Skeletal muscle tissue (tissue), 4 donors: ENCODE measurements around the gene NRDE2. TPM values are rescaled to one million over a fixed set of nuclear protein-coding genes. Genes with fewer than 3 reads are reported as not detected.

Experiments
- H3K27ac ChIP-seq: one replicate; pipeline ENCODE4 v1.7.0; 2013; ENCODE audit warnings: mild to moderate bottlenecking, low read depth, low read length, inconsistent platforms
- H3K27me3 ChIP-seq, 3 donors: one replicate each; pipeline ENCODE4 v1.7.0; 2013; ENCODE audit warnings: low read length in 3 of 3; ENCODE audit not compliant: control insufficient read depth in 3 of 3, insufficient read depth in 3 of 3
- H3K36me3 ChIP-seq, 3 donors: one replicate each; pipeline ENCODE4 v1.7.0; 2013; ENCODE audit warnings: low read length in 3 of 3; ENCODE audit not compliant: control insufficient read depth in 3 of 3, insufficient read depth in 3 of 3
- H3K4me1 ChIP-seq, 3 donors: one replicate each; pipeline ENCODE4 v1.7.0; 2013; ENCODE audit warnings: low read length in 3 of 3, mild to moderate bottlenecking in 3 of 3; ENCODE audit not compliant: control insufficient read depth in 3 of 3, insufficient read depth in 3 of 3
- H3K4me3 ChIP-seq, 3 donors: one replicate each; pipeline ENCODE4 v1.7.0; 2013; ENCODE audit warnings: low read length in 3 of 3
- H3K9ac ChIP-seq, 3 donors: one replicate each; pipeline ENCODE4 v1.7.0; 2013; ENCODE audit warnings: low read length in 3 of 3, mild to moderate bottlenecking in 3 of 3, moderate library complexity in 2 of 3, low read depth in 1 of 3
- H3K9me3 ChIP-seq, 3 donors: one replicate each; pipeline ENCODE4 v1.7.0; 2013; ENCODE audit warnings: low read length in 3 of 3; ENCODE audit not compliant: control insufficient read depth in 3 of 3
- total RNA-seq: library from RNA; depleted of rRNA; stranded (reverse); fragments of >200 nt; gene quantifications from one replicate; pipeline ENCODE4 v1.2.3, GENCODE V29; 2014
- donor health status: Osteomylitis.

The NRDE2 gene
- 14.6 TPM for total RNA-seq

DNA sequence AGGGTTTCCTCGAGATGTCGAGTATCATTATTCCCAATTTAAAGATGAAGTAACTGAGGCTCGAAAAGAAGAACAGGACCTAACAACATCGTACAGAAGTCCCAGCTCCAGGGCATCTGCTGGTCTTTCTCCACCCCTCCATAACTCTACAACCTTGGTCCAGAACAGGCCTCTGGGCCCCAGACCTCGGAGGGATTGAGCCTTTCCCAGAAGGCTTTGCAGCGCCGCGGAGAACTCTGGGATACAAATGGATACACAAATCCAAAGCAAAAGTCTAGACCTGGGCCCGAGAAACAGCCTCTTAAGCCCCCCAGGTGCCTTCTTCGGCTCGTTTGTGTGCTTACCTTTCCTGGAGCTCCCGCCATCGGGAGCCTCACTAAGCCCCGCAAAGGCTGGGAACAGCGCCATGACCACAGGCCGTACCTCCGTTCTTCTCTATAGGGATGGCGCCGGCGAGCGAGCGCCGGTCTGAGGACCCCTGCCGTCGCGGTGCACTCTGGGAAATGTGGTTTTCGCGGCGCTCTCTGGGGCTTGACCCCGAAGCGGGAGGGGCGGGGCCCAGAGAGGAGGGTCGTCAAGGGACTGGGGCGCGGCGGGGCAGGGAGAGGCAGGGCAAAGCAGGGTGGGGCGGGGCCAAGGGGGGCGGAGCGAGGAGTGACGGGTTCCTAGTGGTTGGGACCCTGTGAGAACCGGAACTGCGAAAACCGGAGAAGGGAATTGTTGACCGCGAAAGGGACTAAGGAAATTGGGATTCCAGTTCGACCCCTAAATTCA lies at the start of gene NRDE2:
Gene NRDE2, minus strand, starts transcription at position 445 of the 774 bp plus-strand sequence. Its CDS starts 37 bp downstream, at position 408.
- Histone ChIP-seq H3K4me1 (peaks cover 5 to 12% (median 8%) of the 10 kb centered on the region in 3 donors), H3K9ac (peak within 1 kb of the TSS; percentile 89 to 93 (median 92)), H3K36me3 (no peaks in the 10 kb centered on the region), H3K4me3 (peak within 1 kb of the TSS; percentile 85 to 91 (median 91)), H3K27ac (peak within 1 kb of the TSS; percentile 80), H3K27me3 (peaks cover 0 to 4% (median 0%) of the 10 kb centered on the region in 3 donors), H3K9me3 (no peaks in the 10 kb centered on the region)

DNA sequence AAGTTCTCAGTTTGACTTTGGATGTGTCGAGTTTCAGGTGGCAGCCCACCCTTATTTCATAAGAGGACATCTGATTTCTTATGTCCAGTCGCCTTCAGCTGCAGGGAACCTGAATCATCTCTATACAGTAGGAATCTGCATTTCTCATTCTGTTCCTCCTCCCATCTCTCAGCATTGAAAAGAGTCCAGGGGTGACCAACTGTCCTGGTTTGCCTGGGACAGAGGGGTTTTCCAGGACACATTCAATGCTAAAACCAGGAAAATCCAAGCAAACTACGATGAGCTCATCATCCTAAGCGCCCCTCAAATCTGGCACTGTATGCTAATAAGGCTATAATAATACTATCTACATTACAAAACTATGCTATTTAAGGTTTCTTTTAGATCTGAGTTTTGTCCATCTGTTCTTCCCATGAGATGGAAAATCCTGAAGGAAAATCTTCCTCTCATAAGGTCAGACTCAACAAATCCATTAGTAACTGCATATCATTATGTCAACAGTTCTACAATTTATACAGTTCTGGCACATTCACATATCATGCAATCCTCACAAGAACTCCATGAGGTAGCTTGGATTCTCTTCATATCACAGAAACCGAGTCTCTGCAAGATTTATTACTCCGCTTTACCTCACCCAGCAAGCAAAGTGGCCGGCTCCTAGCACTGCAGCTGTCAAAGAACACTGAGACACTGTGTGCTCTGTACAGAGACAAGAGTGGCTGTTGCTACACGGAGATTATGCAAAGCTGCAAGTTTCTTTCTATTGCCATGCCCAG lies 49.5 kb upstream of the NRDE2 start:
- H3K9me3 ChIP-seq: no peaks in the 10 kb centered on the region
- peak overlapping the region; percentile 76 to 91 (median 85) for H3K4me3 ChIP-seq
- peak overlapping the region; percentile 99 for H3K27ac ChIP-seq
- H3K27me3 ChIP-seq: no peaks in the 10 kb centered on the region
- H3K36me3 ChIP-seq: no peaks in the 10 kb centered on the region
- H3K9ac ChIP-seq: peak overlapping the region; percentile 91 to 100 (median 99)
- H3K4me1 ChIP-seq: peaks cover 22 to 25% (median 24%) of the 10 kb centered on the region in 3 donors

DNA sequence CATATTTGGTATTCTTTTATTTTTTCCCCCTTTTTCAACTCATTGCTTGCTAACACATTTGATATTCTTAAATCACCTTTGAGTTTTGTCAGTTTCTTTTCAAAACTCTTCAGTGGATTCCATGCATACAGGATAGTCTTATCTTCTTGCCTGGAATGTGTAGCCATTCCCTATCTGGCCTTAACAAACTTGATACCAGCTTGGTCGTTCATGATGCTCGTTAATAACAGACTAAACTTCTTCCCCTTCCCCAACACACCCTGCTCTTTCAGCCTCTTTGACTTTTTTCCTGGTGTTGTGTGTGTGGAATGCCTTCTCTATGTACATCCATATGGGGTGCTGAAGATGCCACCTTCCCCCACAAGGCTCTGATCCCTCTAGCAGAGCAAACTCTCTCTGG lies 47.4 kb upstream of the NRDE2 start:
- Histone ChIP-seq H3K9ac (no peak overlapping the region), H3K4me3 (no peak overlapping the region), H3K4me1 (peaks cover 16 to 18% (median 17%) of the 10 kb centered on the region in 3 donors), H3K36me3 (no peaks in the 10 kb centered on the region), H3K27ac (no peak overlapping the region), H3K27me3 (no peaks in the 10 kb centered on the region), H3K9me3 (no peaks in the 10 kb centered on the region)

DNA sequence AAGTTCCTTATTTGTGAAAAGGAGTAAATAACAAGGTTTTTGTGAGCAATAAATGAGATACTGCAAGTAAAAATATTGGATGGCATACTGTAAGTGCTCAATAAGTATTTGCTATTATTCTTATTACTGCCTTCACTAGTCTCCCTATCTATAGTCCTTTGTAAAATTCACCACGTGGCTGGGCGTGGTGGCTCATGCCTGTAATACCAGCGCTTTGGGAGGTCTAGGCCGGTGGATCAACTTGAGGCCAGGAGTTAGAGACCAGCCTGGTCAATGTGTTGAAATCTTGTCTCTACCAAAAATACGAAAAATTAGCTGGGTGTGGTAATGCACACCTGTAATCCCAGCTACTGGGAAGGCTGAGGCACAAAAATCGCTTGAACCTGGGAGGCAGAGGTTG lies 46.5 kb upstream of the NRDE2 start:
- H3K27ac ChIP-seq: no peak overlapping the region
- no peaks in the 10 kb centered on the region for H3K9me3 ChIP-seq
- H3K9ac ChIP-seq: no peak overlapping the region
- H3K36me3 ChIP-seq: no peaks in the 10 kb centered on the region
- H3K27me3 ChIP-seq: no peaks in the 10 kb centered on the region
- H3K4me3 ChIP-seq: no peak overlapping the region
- peaks cover 13 to 15% (median 14%) of the 10 kb centered on the region in 3 donors for H3K4me1 ChIP-seq

- Histone ChIP-seq H3K27me3 (no peaks in the 10 kb centered on the region), H3K4me1 (peaks cover under 1 to 1% (median under 1%) of the 10 kb centered on the region in 3 donors), H3K9ac (no peak overlapping the region), H3K4me3 (no peak overlapping the region), H3K27ac (no peak overlapping the region), H3K36me3 (no peaks in the 10 kb centered on the region), H3K9me3 (no peaks in the 10 kb centered on the region)
Measured at GRCh38 chr14:90375934-90376333, 44.2 kb upstream of the NRDE2 start.

- H3K36me3 ChIP-seq: no peaks in the 10 kb centered on the region
- H3K4me1 ChIP-seq: no peaks in the 10 kb centered on the region
- H3K9ac ChIP-seq: no peak overlapping the region
- H3K9me3 ChIP-seq: no peaks in the 10 kb centered on the region
- no peak overlapping the region for H3K27ac ChIP-seq
- no peak overlapping the region for H3K4me3 ChIP-seq
- no peaks in the 10 kb centered on the region for H3K27me3 ChIP-seq
Measured at GRCh38 chr14:90374813-90375212, 43.1 kb upstream of the NRDE2 start.

DNA sequence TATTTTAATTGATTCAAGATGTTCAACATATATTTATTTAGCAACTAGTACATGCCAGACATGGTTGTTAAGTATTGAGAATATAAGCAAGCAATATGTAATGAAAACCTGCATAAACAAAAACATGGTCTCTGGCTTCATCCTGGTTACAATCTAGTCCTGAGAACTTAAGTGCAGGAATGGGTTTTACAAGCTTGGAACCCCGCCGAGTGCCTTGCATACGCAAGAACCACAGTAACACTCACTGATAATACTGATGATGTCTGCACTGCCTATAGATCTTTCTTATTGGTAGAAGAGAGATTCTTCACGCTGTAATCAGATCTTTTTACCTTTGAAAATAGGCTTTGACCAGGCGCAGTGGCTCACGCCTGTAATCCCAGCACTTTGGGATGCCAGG lies 42.1 kb upstream of the NRDE2 start:
- H3K27ac ChIP-seq: no peak overlapping the region
- no peaks in the 10 kb centered on the region for H3K4me1 ChIP-seq
- H3K27me3 ChIP-seq: no peaks in the 10 kb centered on the region
- no peaks in the 10 kb centered on the region for H3K36me3 ChIP-seq
- no peaks in the 10 kb centered on the region for H3K9me3 ChIP-seq
- H3K9ac ChIP-seq: no peak overlapping the region
- no peak overlapping the region for H3K4me3 ChIP-seq

- Histone ChIP-seq H3K27me3 (no peaks in the 10 kb centered on the region), H3K27ac (no peak overlapping the region), H3K9me3 (no peaks in the 10 kb centered on the region), H3K36me3 (no peaks in the 10 kb centered on the region), H3K9ac (no peak overlapping the region), H3K4me3 (no peak overlapping the region), H3K4me1 (no peaks in the 10 kb centered on the region)
Measured at GRCh38 chr14:90368946-90369721, 37.4 kb upstream of the NRDE2 start.

GRCh38 chr14:90362558-90362896 lies 30.8 kb upstream of the NRDE2 start:
- Histone ChIP-seq H3K9me3 (no peaks in the 10 kb centered on the region), H3K9ac (no peak overlapping the region), H3K4me1 (no peaks in the 10 kb centered on the region), H3K27me3 (no peaks in the 10 kb centered on the region), H3K36me3 (no peaks in the 10 kb centered on the region), H3K4me3 (no peak overlapping the region), H3K27ac (no peak overlapping the region)
